Kidney epithelial cell (primary cell): ENCODE measurements around the gene SLC6A11. TPM values are rescaled to one million over a fixed set of nuclear protein-coding genes. Genes with fewer than 3 reads are reported as not detected.

Source experiments
- DNase-seq: peaks from one replicate; pipeline ENCODE4 v3.0.0-alpha.2; 2010; ENCODE audit warnings: low read depth
- H3K27me3 ChIP-seq: 2 replicates; pipeline ENCODE4 v1.6.0; 2011; ENCODE audit warnings: low read length; ENCODE audit not compliant: control insufficient read depth, insufficient read depth
- H3K36me3 ChIP-seq: 2 replicates; pipeline ENCODE4 v1.5.1; 2011; ENCODE audit warnings: low read length; ENCODE audit not compliant: control insufficient read depth, insufficient read depth
- H3K4me3 ChIP-seq: 2 replicates; pipeline ENCODE4 v1.5.1; 2011; ENCODE audit warnings: low read depth, mild to moderate bottlenecking, control low read depth, low read length
- total RNA-seq: library from RNA; depleted of rRNA; stranded (reverse); fragments of >200 nt; gene quantifications from 2 replicates; pipeline ENCODE4 v1.2.3, GENCODE V29; 2015
- TF ChIP-seq, protein P1 (sequence below): IDR thresholded peaks from 2 replicates; pipeline ENCODE4 v1.5.1; 2011; ENCODE audit warnings: mild to moderate bottlenecking, moderate library complexity, low read length, control low read depth, inconsistent platforms; ENCODE audit not compliant: insufficient read depth, poor library complexity, severe bottlenecking

The SLC6A11 gene
- total RNA-seq, 1 donor from 2014 or later = 0.04 TPM

DNA sequence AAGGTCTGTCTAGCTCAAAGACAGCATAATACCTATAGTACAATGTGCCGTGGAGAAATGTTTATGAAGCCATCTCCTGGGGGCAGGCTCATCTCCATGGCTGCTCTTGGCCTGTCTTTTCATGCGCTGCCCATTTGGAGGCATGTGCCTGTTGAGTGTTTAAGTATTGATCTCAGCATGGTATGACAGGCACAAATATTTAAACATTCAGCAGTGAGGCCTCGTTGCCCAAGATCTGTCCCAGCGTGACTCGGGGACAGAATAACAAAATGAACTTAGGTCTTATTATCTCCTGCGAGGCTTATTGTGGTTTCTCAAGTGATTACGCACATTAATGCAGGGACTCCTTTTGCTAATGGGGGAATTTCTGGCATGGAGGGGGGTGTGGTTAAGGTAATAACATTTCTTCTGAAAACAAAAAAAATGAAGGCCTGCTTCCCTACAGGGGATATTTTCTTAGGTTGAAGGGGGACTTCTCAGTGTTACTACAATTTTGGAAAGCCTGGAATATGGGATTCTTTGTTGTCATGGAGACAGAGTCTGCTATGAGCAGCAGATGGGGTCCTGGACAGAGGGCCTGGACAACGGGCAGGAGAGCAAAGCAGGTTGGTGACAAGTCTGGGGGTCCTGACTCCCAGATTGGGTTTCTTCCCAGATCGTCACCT, 172.1 kb downstream of the SLC6A11 start:
- H3K36me3 ChIP-seq = no peaks in the 10 kb centered on the region
- TF ChIP-seq, protein P1, sequence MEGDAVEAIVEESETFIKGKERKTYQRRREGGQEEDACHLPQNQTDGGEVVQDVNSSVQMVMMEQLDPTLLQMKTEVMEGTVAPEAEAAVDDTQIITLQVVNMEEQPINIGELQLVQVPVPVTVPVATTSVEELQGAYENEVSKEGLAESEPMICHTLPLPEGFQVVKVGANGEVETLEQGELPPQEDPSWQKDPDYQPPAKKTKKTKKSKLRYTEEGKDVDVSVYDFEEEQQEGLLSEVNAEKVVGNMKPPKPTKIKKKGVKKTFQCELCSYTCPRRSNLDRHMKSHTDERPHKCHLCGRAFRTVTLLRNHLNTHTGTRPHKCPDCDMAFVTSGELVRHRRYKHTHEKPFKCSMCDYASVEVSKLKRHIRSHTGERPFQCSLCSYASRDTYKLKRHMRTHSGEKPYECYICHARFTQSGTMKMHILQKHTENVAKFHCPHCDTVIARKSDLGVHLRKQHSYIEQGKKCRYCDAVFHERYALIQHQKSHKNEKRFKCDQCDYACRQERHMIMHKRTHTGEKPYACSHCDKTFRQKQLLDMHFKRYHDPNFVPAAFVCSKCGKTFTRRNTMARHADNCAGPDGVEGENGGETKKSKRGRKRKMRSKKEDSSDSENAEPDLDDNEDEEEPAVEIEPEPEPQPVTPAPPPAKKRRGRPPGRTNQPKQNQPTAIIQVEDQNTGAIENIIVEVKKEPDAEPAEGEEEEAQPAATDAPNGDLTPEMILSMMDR = no peak
- no peak overlapping the region for H3K4me3 ChIP-seq
- no peak for DNase-seq
- peaks cover 28% of the 10 kb centered on the region for H3K27me3 ChIP-seq

DNA sequence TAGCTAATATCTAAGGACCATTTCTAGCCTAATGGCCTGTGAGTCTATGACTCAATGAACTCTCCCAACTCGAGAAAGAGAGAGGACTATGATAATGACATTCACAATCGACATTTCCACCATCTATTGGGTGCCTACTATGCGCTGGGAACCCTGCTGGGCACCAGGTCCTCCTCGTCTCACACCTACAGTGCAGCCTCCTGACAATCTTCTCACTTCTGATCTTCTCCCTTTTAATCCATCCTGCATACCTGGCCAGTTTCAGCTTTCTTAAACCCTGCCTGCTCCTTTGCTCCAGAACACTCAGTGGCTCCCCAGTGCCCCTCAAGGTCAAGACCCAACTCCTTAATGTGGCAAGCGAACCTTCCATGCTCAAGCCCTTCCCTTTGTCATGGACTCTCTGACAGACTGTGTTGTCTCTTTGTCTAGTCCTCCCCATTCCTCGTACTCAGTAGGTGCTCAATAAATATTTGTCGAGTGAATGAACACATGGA, 173.0 kb downstream of the SLC6A11 start:
- Histone ChIP-seq H3K36me3 (no peaks in the 10 kb centered on the region), H3K27me3 (peaks cover 37% of the 10 kb centered on the region), H3K4me3 (no peak overlapping the region)
- no peak for DNase-seq
- TF ChIP-seq, protein P1 = no peak

Other genes with a start within 250 kb of the SLC6A11 start
- gene SLC6A1, start 176.5 kb downstream of the SLC6A11 start, total RNA-seq = not detected in 2 replicates